Brain microvascular endothelial cell (primary cell): ENCODE results near the gene PARVB.

Source experiments
- DNase-seq: peaks from one replicate; pipeline ENCODE4 v3.0.0-alpha.2; 2020
- H3K27ac ChIP-seq: fragments of 250-450 bp; sonication (Bioruptor Pico); 2 replicates; pipeline ENCODE4 v1.5.1; 2020; ENCODE audit warnings: mild to moderate bottlenecking, moderate library complexity
- H3K27me3 ChIP-seq: fragments of 250-450 bp; sonication (Bioruptor Pico); replicated peaks from 2 replicates; pipeline ENCODE4 v1.5.1; 2020; ENCODE audit warnings: mild to moderate bottlenecking
- H3K36me3 ChIP-seq: fragments of 250-450 bp; sonication (Bioruptor Pico); replicated peaks from 2 replicates; pipeline ENCODE4 v1.5.1; 2020; ENCODE audit warnings: mild to moderate bottlenecking
- H3K4me3 ChIP-seq: 2 replicates; pipeline ENCODE4 v1.5.1; 2011; ENCODE audit warnings: low read depth, mild to moderate bottlenecking, control low read depth, low read length, moderate library complexity
- in situ Hi-C: cut with HindIII; loops from 2 replicates; pipeline ENCODE4 v1.10.0; 2017; ENCODE audit warnings: low sequenced_read_pairs, low pct_ligation_motif_present
- TF ChIP-seq, protein P1 (sequence below): IDR thresholded peaks from 2 replicates; pipeline ENCODE4 v1.5.1; 2011; ENCODE audit warnings: low read depth, mild to moderate bottlenecking, moderate library complexity, low read length, control low read depth, inconsistent platforms; ENCODE audit errors: missing control alignments

PARVB gene

DNA sequence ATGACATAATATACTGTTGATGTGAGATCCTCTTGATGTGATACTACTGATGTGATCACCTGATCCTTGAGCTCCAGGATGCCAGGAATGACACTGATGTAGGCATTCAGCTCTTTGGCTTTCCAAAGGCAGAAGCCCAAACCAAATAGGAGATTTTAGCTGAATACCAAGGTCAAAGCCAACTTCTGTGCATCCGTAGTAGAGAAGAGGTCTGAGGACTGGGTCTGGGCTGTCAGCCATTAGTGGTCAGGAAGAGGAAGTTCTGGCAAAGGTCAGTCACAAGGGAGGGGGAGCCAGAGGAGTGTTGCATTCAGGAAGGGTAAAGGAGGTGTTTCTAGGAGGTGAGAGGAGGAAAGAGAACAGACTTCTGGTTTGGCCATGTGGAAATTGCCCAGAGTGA, 103.3 kb downstream of the PARVB start:
- Histone ChIP-seq H3K4me3 (no peak overlapping the region), H3K27ac (no peak overlapping the region), H3K27me3 (no peaks in the 10 kb centered on the region), H3K36me3 (no peaks in the 10 kb centered on the region)
- DNase-seq, result no peak
- in situ Hi-C loops, result no loop called here
- TF ChIP-seq, protein P1, sequence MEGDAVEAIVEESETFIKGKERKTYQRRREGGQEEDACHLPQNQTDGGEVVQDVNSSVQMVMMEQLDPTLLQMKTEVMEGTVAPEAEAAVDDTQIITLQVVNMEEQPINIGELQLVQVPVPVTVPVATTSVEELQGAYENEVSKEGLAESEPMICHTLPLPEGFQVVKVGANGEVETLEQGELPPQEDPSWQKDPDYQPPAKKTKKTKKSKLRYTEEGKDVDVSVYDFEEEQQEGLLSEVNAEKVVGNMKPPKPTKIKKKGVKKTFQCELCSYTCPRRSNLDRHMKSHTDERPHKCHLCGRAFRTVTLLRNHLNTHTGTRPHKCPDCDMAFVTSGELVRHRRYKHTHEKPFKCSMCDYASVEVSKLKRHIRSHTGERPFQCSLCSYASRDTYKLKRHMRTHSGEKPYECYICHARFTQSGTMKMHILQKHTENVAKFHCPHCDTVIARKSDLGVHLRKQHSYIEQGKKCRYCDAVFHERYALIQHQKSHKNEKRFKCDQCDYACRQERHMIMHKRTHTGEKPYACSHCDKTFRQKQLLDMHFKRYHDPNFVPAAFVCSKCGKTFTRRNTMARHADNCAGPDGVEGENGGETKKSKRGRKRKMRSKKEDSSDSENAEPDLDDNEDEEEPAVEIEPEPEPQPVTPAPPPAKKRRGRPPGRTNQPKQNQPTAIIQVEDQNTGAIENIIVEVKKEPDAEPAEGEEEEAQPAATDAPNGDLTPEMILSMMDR, result no peak

DNA sequence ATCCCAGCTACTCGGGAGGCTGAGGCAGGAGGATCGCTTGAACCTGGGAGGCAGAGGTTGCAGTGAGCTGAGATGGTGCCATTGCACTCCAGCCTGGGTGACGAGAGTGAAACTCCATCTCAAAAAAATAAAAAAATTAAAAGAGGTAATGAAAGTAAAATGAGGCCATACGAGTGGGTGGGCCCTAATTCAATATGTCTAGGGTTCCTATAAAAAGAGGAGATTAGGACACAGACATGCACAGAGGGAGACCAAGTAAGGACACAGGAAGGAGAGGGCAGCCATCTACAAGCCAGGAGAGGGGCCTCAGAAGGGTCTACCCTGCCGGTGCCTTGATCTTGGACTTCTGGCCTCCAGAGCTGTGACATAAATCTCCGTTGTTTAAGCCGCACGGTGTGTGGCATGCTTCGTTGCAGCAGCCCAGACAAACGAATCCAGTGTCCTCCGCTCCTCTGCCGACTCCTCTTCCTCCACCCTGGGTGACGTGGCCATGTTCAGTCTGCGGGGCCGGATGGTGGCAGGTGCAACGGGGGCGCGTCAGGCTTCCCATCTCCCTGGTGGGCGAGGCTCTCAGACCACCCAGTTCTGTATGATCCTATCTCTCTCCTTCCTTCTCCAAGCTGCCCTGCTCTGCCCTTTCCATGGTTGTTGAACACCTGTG, 105.0 kb downstream of the PARVB start:
- no peak overlapping the region for H3K4me3 ChIP-seq
- in situ Hi-C loops, result no loop called here
- no peak overlapping the region for H3K27ac ChIP-seq
- H3K36me3 ChIP-seq, result peaks cover 2% of the 10 kb centered on the region
- TF ChIP-seq, protein P1, result no peak
- no peaks in the 10 kb centered on the region for H3K27me3 ChIP-seq
- DNase-seq, result no peak

DNA sequence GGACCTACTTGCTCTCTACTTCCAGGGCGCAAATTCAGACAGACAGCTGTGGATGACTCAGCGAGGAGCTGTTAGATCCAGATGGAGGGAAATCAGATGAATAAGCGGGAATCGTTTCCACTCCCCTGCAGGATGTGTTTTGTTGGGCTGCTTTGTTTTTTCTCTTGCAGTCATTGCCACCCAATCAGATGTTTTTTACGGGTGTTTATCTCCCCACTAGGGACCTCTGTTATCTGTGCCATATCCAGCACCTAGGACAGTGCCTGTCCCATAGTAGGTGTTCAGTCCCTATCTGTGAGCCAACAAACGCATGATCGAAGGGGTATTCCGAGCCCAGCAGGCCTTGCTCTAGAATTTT, 105.5 kb downstream of the PARVB start:
- DNase-seq, result no peak
- in situ Hi-C loops, result no loop called here
- Histone ChIP-seq H3K4me3 (no peak overlapping the region), H3K27me3 (no peaks in the 10 kb centered on the region), H3K27ac (no peak overlapping the region), H3K36me3 (peaks cover 2% of the 10 kb centered on the region)
- TF ChIP-seq, protein P1, result no peak

DNA sequence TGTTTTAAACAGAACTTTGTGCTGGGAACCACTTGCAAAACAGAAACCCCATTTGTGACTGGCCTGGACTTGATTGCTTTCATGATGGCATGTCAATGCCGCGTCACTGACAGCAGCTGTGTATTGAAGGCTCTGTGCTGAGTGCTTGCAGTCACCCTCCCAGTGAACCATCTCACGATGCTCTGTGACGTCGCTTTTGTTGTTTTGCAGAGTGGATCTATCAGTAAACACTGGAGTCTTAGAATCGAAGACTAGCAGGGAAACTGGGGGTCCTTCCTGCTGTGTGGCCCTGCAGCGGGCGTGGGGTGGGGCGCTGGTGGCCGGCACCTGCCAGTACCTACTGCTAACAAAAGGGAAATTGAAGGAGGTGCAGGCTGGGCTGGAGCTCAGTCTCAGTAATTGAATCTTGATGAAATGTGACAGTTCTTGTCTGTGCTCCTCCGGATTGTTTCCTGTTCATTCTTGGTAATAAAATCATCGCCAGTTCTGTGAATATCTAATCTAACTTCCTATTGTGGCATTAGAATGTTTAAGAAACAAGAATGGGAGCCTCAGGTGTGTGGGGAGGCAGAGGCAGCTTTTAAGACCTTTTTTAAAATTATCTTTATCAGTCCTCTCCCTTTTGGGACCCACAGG, 106.1 kb downstream of the PARVB start:
- TF ChIP-seq, protein P1, result no peak
- in situ Hi-C loops, result no loop called here
- Histone ChIP-seq H3K27me3 (no peaks in the 10 kb centered on the region), H3K4me3 (no peak overlapping the region), H3K36me3 (peaks cover 2% of the 10 kb centered on the region), H3K27ac (no peak overlapping the region)
- no peak for DNase-seq

DNA sequence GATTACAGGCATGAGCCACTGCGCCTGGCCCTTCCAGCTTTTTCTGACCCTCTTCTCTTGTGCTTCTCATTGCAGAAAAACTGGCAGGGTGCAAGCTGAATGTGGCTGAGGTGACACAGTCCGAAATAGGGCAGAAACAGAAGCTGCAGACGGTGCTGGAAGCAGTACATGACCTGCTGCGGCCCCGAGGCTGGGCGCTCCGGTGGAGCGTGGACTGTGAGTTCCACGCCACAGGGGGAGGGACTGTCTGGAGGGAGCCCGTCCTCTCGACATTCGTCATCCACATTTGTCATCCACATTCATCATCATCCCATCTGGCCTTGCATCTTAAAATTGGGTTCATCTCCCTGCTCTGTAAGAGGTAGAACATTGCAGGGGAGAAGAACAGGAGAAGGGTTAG, 107.3 kb downstream of the PARVB start:
- Histone ChIP-seq H3K27ac (no peak overlapping the region), H3K27me3 (no peaks in the 10 kb centered on the region), H3K36me3 (peaks cover 2% of the 10 kb centered on the region), H3K4me3 (no peak overlapping the region)
- TF ChIP-seq, protein P1, result no peak
- in situ Hi-C loops, result no loop called here
- no peak for DNase-seq
